BLaER1 (cell line): ENCODE measurements around the gene MYCL.
"Not testable (repeated sequence)": the region's sequence is repeated elsewhere in the genome, so short reads cannot be mapped to it uniquely, and the experiment has no call there.

Source experiments
- H3K27ac ChIP-seq: shearing (Covaris generic); formaldehyde crosslinking; 2 replicates; pipeline ENCODE4 v1.8.1; 2022
- H3K27me3 ChIP-seq: shearing (Covaris generic); formaldehyde crosslinking; 2 replicates; pipeline ENCODE4 v1.8.1; 2022
- H3K36me3 ChIP-seq: shearing (Covaris generic); formaldehyde crosslinking; 2 replicates; pipeline ENCODE4 v1.8.1; 2022
- H3K4me1 ChIP-seq: shearing (Covaris generic); formaldehyde crosslinking; 2 replicates; pipeline ENCODE4 v1.8.1; 2022
- H3K4me2 ChIP-seq: shearing (Covaris generic); formaldehyde crosslinking; 2 replicates; pipeline ENCODE4 v1.8.1; 2022
- H3K4me3 ChIP-seq: shearing (Covaris generic); formaldehyde crosslinking; 2 replicates; pipeline ENCODE4 v1.8.1; 2022
- H3K9ac ChIP-seq: shearing (Covaris generic); formaldehyde crosslinking; 2 replicates; pipeline ENCODE4 v1.8.1; 2022
- H3K9me3 ChIP-seq: shearing (Covaris generic); formaldehyde crosslinking; 2 replicates; pipeline ENCODE4 v1.8.1; 2022
- H4K20me1 ChIP-seq: shearing (Covaris generic); formaldehyde crosslinking; 2 replicates; pipeline ENCODE4 v1.8.1; 2022
- Cebpa-rat ChIP-seq: shearing (Covaris generic); IDR thresholded peaks from 2 replicates; pipeline ENCODE4 v1.8.1; 2022

The MYCL gene

GRCh38 chr1:39872698-39873097 is 29.0 kb downstream of the MYCL start:
- Histone ChIP-seq H3K27ac (no peak overlapping the region), H3K27me3 (no peaks in the 10 kb centered on the region), H3K4me3 (no peak overlapping the region), H3K9ac (no peak overlapping the region), H3K36me3 (peaks cover 82% of the 10 kb centered on the region), H4K20me1 (peaks cover 70% of the 10 kb centered on the region), H3K4me2 (no peak overlapping the region), H3K4me1 (peaks cover 28% of the 10 kb centered on the region), H3K9me3 (peaks cover 35% of the 10 kb centered on the region)
- no peak for TF ChIP-seq Cebpa-rat

GRCh38 chr1:39871796-39872195 is 29.9 kb downstream of the MYCL start:
- H3K4me2 ChIP-seq, result no peak overlapping the region
- H3K9me3 ChIP-seq, result peaks cover 35% of the 10 kb centered on the region
- H3K36me3 ChIP-seq, result peaks cover 80% of the 10 kb centered on the region
- H3K27me3 ChIP-seq, result no peaks in the 10 kb centered on the region
- H3K4me1 ChIP-seq, result peaks cover 22% of the 10 kb centered on the region
- H3K4me3 ChIP-seq, result no peak overlapping the region; the same call in 1 of the 2 replicates
- H4K20me1 ChIP-seq, result peaks cover 70% of the 10 kb centered on the region
- no peak overlapping the region for H3K9ac ChIP-seq
- TF ChIP-seq Cebpa-rat, result no peak
- no peak overlapping the region for H3K27ac ChIP-seq

GRCh38 chr1:39871043-39871442 is 30.7 kb downstream of the MYCL start:
- Histone ChIP-seq H4K20me1 (peaks cover 70% of the 10 kb centered on the region), H3K36me3 (peaks cover 73% of the 10 kb centered on the region), H3K4me1 (peaks cover 19% of the 10 kb centered on the region), H3K9me3 (peaks cover 35% of the 10 kb centered on the region)
- H3K27me3 ChIP-seq, H3K4me3 ChIP-seq, H3K27ac ChIP-seq, H3K9ac ChIP-seq, H3K4me2 ChIP-seq: not testable (repeated sequence)

- H3K4me3 ChIP-seq, H3K27ac ChIP-seq, H3K27me3 ChIP-seq, H3K4me1 ChIP-seq, H3K9ac ChIP-seq, H3K4me2 ChIP-seq: not testable (repeated sequence)
- peaks cover 35% of the 10 kb centered on the region for H3K9me3 ChIP-seq
- H3K36me3 ChIP-seq, result peaks cover 71% of the 10 kb centered on the region
- H4K20me1 ChIP-seq, result peaks cover 70% of the 10 kb centered on the region
These were observed 32.1 kb downstream of the MYCL start for GRCh38 chr1:39869538-39870112.

- no peak for TF ChIP-seq Cebpa-rat
- Histone ChIP-seq H3K4me3 (no peak overlapping the region), H3K27ac (no peak overlapping the region), H3K9ac (no peak overlapping the region), H3K9me3 (peaks cover 35% of the 10 kb centered on the region), H3K4me2 (no peak overlapping the region), H3K27me3 (no peaks in the 10 kb centered on the region), H3K4me1 (peaks cover 7% of the 10 kb centered on the region), H3K36me3 (peaks cover 79% of the 10 kb centered on the region), H4K20me1 (peaks cover 78% of the 10 kb centered on the region)
These were observed 35.0 kb downstream of the MYCL start for GRCh38 chr1:39866767-39867166.

GRCh38 chr1:39865762-39866161 is 36.0 kb downstream of the MYCL start:
- peaks cover 78% of the 10 kb centered on the region for H4K20me1 ChIP-seq
- no peak overlapping the region for H3K9ac ChIP-seq
- no peak for TF ChIP-seq Cebpa-rat

GRCh38 chr1:39863177-39863576 is 38.5 kb downstream of the MYCL start:
- no peak for TF ChIP-seq Cebpa-rat
- Histone ChIP-seq H3K4me2 (no peak overlapping the region), H3K27ac (no peak overlapping the region), H3K27me3 (no peaks in the 10 kb centered on the region), H3K9ac (no peak overlapping the region), H3K4me1 (peaks cover 7% of the 10 kb centered on the region), H3K9me3 (0 out of 2 replicates have a peak, but pooled peaks cover 8% of the 10 kb centered on the region), H3K36me3 (peaks cover 56% of the 10 kb centered on the region), H4K20me1 (peaks cover 99% of the 10 kb centered on the region), H3K4me3 (no peak overlapping the region)

More at GRCh38 chr1:39865762-39866161, 36.0 kb downstream of the MYCL start:
- Histone ChIP-seq H3K27ac (no peak overlapping the region), H3K4me3 (no peak overlapping the region), H3K4me1 (peaks cover 7% of the 10 kb centered on the region), H3K27me3 (no peaks in the 10 kb centered on the region), H3K4me2 (no peak overlapping the region), H3K36me3 (peaks cover 79% of the 10 kb centered on the region), H3K9me3 (peaks cover 30% of the 10 kb centered on the region)

- Histone ChIP-seq H3K36me3 (peaks cover 60% of the 10 kb centered on the region), H3K4me2 (no peak overlapping the region), H3K9me3 (0 out of 2 replicates have a peak, but pooled peaks cover 8% of the 10 kb centered on the region), H3K9ac (no peak overlapping the region), H3K27ac (no peak overlapping the region), H4K20me1 (peaks cover 99% of the 10 kb centered on the region), H3K27me3 (no peaks in the 10 kb centered on the region), H3K4me3 (no peak overlapping the region), H3K4me1 (peaks cover 2% of the 10 kb centered on the region)
- no peak for TF ChIP-seq Cebpa-rat
These were observed 40.7 kb downstream of the MYCL start for GRCh38 chr1:39861003-39861402.

GRCh38 chr1:39859859-39860812 is 41.6 kb downstream of the MYCL start:
- no peaks in the 10 kb centered on the region for H3K27me3 ChIP-seq
- no peak for TF ChIP-seq Cebpa-rat
- peaks cover 61% of the 10 kb centered on the region for H3K36me3 ChIP-seq
- H3K4me1 ChIP-seq, result no peaks in the 10 kb centered on the region
- no peak overlapping the region for H3K4me2 ChIP-seq
- H3K9me3 ChIP-seq, result 0 out of 2 replicates have a peak, but pooled peaks cover 8% of the 10 kb centered on the region
- peaks cover 99% of the 10 kb centered on the region for H4K20me1 ChIP-seq
- H3K4me3 ChIP-seq, result no peak overlapping the region
- H3K9ac ChIP-seq, result no peak overlapping the region
- no peak overlapping the region for H3K27ac ChIP-seq

GRCh38 chr1:39858315-39858714 is 43.4 kb downstream of the MYCL start:
- Histone ChIP-seq H3K27ac (no peak overlapping the region), H4K20me1 (peaks cover 89% of the 10 kb centered on the region), H3K9ac (no peak overlapping the region), H3K27me3 (no peaks in the 10 kb centered on the region), H3K4me2 (no peak overlapping the region), H3K36me3 (peaks cover 65% of the 10 kb centered on the region), H3K4me3 (no peak overlapping the region), H3K9me3 (0 out of 2 replicates have a peak, but pooled peaks cover 8% of the 10 kb centered on the region), H3K4me1 (no peaks in the 10 kb centered on the region)
- TF ChIP-seq Cebpa-rat, result no peak
